ENCODE data around the gene FRRS1.

- TF ChIP-seq CTCF (conservative IDR thresholded peaks at IDR 0.05; ENCODE audit: low read depth, low read length) (no peak), POLR2A (IDR thresholded peaks at IDR 0.05; ENCODE audit: low read depth, low read length) (no peak), BHLHE40 (IDR thresholded peaks at IDR 0.05; ENCODE audit: low read depth, low read length) (no peak), SMC3 (IDR thresholded peaks at IDR 0.05; ENCODE audit: low read depth, low read length) (no peak), MAFK (IDR thresholded peaks at IDR 0.05; ENCODE audit: low read depth, low read length) (no peak)
Measured at GRCh38 chr1:99749504-99750347, 16.7 kb downstream of the FRRS1 start.

Measured in IMR-90 (cell line).